ENCODE results near the gene MICALL2.

Gene MICALL2

DNA sequence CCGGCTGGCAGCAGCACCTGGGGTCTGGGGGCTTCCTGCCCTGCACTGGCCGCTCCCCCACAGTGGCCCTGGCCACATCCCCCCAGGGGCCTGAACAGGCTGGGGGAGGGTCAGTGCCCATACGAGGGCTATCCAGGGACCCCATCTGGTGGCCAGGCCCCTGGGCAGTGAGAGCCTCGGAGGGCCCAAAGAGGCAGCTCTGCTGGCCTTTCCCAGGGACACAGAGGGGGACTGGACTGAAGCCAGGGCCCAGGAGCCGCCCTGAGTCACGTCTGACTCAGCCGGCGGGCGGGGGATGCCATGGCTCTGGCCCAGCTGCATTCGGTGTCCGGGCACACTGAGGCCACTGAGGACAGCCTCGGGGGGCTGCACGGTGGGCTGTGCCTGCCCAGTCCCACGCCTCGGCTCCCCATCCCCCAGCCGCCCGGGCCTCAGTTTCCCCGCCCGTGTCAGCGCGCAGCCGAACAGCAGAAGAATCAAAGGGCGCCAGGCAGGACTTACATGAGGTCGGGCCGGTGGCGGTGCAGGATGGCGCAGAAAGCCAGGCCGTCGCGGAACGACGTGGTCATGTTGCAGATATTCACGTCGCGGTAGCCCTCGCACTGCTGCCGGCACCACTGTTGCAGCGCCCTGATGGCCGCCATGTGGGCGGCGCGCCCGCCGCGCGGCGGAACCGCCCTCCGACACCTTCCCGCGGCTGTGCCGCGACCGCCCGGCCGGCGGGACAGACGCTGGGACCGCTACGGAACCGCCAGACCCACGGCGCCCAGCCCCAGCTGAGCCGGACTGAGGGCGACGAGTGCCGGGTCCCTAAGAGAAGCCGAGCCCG lies at the start of gene MICALL2:
Gene MICALL2, minus strand, starts transcription at position 788 of the 829 bp plus-strand sequence. Its CDS starts 144 bp downstream, at position 644.
- H3K27ac ChIP-seq: peak within 1 kb of the TSS; percentile 88

DNA sequence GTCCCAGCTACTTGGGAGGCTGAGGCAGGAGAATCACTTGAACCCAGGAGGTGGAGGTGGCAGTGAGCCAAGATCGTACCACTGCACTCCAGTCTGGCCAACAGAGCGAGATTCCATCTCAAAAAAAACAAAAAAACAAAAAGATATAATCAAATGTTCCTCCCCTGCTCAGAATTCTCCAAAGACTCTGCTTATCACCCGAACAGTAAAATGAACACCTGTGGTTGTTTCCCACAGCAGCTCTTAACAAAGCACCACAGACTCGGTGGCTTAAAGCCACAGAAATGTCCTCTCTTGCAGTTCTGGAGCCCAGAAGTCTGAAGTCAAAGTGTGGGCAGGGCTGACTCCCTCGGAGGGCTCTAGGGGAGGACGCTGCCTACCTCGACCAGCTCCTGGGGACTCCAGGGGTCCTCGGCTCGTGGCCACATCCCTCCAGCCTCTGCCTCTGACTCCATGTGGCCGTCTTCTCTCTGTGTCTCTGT lies 49.0 kb upstream of the MICALL2 start:
- TF ChIP-seq, protein P1, sequence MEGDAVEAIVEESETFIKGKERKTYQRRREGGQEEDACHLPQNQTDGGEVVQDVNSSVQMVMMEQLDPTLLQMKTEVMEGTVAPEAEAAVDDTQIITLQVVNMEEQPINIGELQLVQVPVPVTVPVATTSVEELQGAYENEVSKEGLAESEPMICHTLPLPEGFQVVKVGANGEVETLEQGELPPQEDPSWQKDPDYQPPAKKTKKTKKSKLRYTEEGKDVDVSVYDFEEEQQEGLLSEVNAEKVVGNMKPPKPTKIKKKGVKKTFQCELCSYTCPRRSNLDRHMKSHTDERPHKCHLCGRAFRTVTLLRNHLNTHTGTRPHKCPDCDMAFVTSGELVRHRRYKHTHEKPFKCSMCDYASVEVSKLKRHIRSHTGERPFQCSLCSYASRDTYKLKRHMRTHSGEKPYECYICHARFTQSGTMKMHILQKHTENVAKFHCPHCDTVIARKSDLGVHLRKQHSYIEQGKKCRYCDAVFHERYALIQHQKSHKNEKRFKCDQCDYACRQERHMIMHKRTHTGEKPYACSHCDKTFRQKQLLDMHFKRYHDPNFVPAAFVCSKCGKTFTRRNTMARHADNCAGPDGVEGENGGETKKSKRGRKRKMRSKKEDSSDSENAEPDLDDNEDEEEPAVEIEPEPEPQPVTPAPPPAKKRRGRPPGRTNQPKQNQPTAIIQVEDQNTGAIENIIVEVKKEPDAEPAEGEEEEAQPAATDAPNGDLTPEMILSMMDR (IDR thresholded peaks at IDR 0.05; ENCODE audit: low read depth, low read length, missing control alignments): no peak
- H3K27ac ChIP-seq: no peak overlapping the region
- in situ Hi-C loops (cut with HindIII; ENCODE audit: low pct_ligation_motif_present, low sequenced_read_pairs): no loop called here
- H3K27me3 ChIP-seq (replicated peaks): no peaks in the 10 kb centered on the region
- H3K36me3 ChIP-seq (replicated peaks): peaks cover 2% of the 10 kb centered on the region
- no peak for DNase-seq
- no peak overlapping the region for H3K4me3 ChIP-seq (ENCODE audit: low read depth, low read length)

More for the DNA sequence above, at the start of gene MICALL2:
- TF ChIP-seq, protein P1 (IDR thresholded peaks at IDR 0.05; ENCODE audit: low read depth, low read length, missing control alignments): peak; percentile 5
- Histone ChIP-seq H3K36me3 (replicated peaks) (no peaks in the 10 kb centered on the region), H3K4me3 (ENCODE audit: low read depth, low read length) (peak within 1 kb of the TSS; percentile 90), H3K27me3 (replicated peaks) (no peaks in the 10 kb centered on the region)
- in situ Hi-C loops (cut with HindIII; ENCODE audit: low pct_ligation_motif_present, low sequenced_read_pairs): no loop called here
- peak; percentile 85 for DNase-seq

DNA sequence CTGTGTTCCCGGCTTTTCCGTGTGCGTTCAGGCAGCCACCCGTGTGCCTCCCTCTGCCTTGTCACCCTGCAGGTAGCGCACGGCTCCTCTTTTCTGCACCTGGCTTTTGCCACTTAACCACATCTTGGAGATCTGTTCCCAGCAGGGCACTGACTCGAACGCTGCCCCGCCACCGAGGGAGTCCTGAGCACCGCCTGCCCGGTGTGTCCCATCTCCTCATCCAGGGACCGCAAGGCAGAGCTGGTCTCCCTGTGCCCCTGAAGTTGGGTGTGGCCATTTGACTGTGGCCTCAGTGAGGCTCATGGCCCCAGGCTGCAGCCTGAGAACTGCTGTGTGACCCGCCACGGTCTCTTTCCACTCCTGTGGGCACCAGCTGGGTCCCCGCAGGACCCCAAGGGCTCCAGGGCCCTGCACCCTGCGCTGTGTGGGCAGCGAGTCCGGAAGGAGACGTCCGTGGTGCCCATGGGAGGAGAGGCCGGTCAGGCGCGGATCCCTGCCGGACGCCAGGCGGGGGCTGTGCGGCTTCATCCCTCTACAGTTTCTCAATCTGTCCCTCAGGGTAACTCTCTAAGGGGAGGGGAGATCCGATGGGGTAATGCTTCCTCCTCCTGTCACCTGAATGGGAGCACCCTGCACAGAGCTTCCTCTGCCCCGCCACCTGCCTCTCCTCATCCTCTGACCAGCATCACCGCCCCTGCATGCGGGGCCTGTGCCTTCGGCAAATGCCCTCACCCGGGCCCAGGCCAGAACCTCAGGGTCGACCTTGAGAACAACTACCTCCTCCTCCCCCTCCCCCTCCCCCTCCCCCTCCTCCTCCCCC lies 46.7 kb upstream of the MICALL2 start:
- in situ Hi-C loops (cut with HindIII; ENCODE audit: low pct_ligation_motif_present, low sequenced_read_pairs): no loop called here
- Histone ChIP-seq H3K27ac (no peak overlapping the region), H3K27me3 (replicated peaks) (no peaks in the 10 kb centered on the region), H3K4me3 (ENCODE audit: low read depth, low read length) (no peak overlapping the region), H3K36me3 (replicated peaks) (peaks cover 9% of the 10 kb centered on the region)
- DNase-seq: no peak
- TF ChIP-seq, protein P1 (IDR thresholded peaks at IDR 0.05; ENCODE audit: low read depth, low read length, missing control alignments): no peak

DNA sequence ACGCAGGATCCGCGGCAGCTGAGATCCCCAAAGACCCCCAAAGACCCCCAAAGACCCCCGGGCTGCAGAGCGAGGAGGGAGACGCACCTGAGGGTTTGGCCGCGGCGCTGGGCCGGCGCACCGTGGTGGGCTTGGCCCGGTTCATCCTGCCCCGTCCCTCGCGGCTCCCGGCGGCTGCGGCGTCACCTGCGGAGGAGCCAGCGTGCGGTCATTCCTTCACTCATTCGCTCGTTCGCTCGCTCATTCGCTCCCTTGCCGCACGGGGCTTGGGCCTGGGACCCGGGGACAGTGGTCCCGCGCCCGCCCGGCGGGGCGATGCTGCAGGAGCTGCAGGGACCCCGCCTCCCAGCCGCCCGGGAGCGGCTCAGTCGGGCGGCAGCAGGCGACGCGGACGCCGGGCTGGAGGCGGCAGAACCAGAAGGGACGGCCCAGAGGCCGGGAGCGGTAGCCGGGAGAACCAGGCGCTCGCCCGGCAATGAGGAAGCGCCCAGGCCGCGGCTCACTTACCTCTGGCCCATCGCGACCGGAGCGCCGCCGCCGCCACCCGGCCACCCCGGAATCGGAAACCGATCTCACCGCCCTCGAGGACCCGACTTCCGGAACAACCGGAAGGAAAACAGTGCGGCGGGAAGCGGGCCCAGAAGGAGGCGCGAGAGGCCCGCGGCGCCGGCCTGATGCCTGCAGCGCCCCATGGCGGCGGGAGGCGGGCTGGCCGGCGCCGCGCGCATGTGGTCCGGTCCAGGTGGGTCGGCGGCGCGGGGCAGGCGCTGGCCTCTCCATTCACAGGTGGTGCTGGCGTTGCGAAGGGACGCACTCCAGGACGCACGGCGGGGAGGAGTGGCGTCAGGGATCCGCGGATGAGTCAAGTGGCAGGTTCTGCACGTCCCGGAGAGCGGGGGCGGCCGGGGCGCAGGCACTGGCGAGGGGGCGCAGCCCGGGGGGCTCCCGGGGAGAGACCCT lies 44.8 kb upstream of the MICALL2 start, which contains the start of gene INTS1:
Gene INTS1, minus strand, starts transcription at position 574 of the 960 bp plus-strand sequence. Its CDS starts 429 bp downstream, at position 145.
- Histone ChIP-seq H3K27me3 (replicated peaks) (no peaks in the 10 kb centered on the region), H3K4me3 (ENCODE audit: low read depth, low read length) (peak within 1 kb of the TSS; percentile 77), H3K27ac (peak within 1 kb of the TSS; percentile 64), H3K36me3 (replicated peaks) (peaks cover 21% of the 10 kb centered on the region)
- peak; percentile 71 for DNase-seq
- in situ Hi-C loops (cut with HindIII; ENCODE audit: low pct_ligation_motif_present, low sequenced_read_pairs): no loop called here
- TF ChIP-seq, protein P1 (IDR thresholded peaks at IDR 0.05; ENCODE audit: low read depth, low read length, missing control alignments): peak; percentile 60

DNA sequence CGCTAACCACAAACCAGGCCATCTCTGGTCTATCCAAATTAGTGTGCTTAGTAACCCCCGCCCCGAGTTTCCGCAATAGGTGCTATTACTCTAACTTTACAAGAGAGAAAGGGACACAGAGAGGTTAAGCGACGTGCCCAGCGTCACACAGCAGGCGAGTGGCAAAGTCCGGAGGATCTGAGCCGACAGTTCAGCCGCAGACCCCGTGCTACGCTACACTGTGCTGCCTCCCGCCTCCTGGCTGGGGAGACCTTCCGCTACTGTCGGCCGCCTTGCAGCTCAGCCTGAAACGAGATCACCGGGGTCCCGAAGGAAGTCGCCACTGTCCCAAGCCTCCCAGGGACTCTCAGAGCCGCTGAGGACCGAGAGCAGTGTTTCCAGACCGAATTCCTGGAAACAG lies 44.1 kb upstream of the MICALL2 start:
- H3K36me3 ChIP-seq (replicated peaks): peaks cover 21% of the 10 kb centered on the region
- in situ Hi-C loops (cut with HindIII; ENCODE audit: low pct_ligation_motif_present, low sequenced_read_pairs): no loop called here
- no peak overlapping the region for H3K27ac ChIP-seq
- DNase-seq: no peak
- TF ChIP-seq, protein P1 (IDR thresholded peaks at IDR 0.05; ENCODE audit: low read depth, low read length, missing control alignments): no peak
- H3K4me3 ChIP-seq (ENCODE audit: low read depth, low read length): peak overlapping the region; percentile 77
- H3K27me3 ChIP-seq (replicated peaks): no peaks in the 10 kb centered on the region

Data from brain microvascular endothelial cell (primary cell).